ENCODE data around the gene PGA5. TPM values are rescaled to one million over a fixed set of nuclear protein-coding genes. Genes with fewer than 3 reads are reported as not detected.

The PGA5 gene
- polyA plus RNA-seq, 1 experiment = not detected

DNA sequence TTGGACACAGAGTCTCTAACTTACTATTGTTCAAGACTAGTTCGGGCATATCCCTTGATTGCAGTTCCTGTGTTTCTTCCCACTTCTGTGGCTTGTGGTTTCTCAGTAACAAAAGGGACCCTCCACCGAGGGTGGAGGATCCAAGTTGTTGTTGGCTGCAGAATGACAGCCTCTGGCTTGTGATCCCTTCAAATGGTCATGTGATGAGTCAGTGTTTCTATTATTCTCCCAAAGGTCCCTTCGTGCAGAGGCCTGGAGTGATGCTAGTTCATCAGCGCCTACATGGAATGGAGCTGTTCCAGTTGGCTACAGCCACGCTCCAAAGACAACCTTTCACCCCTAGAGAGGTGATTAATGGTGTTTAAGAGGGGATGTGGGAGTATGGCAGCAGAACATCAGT, 56.8 kb downstream of the PGA5 start:
- peak; percentile 75 for DNase-seq (ENCODE audit: low read depth)
- ChIA-PET POLR2A (no interaction called here), CTCF (interaction anchor here (0.8 to 1.0 kb wide), 2 partner anchors 39 to 137 kb away, joined by 4 read pairs; no protein-coding TSS in a partner anchor)
- H3K27me3 ChIP-seq (ENCODE audit: control insufficient read depth, insufficient read depth, low read length) = no peaks in the 10 kb centered on the region
- peaks cover 21% of the 10 kb centered on the region for H3K36me3 ChIP-seq (ENCODE audit: control insufficient read depth, insufficient read depth, low read length)
- TF ChIP-seq CTCF (IDR thresholded peaks at IDR 0.05; ENCODE audit: insufficient read depth, low read depth, low read length) = no peak
- H3K4me3 ChIP-seq (ENCODE audit: low read depth, low read length) = no peak overlapping the region

GRCh38 chr11:61298663-61299244, 57.8 kb downstream of the PGA5 start:
- ChIA-PET CTCF (interaction anchor here (0.8 to 2.1 kb wide), 3 partner anchors 38 to 87 kb away, joined by 3 to 5 read pairs (median 4); no protein-coding TSS in a partner anchor), POLR2A (no interaction called here)
- H3K36me3 ChIP-seq (ENCODE audit: control insufficient read depth, insufficient read depth, low read length) = peaks cover 27% of the 10 kb centered on the region
- no peak for DNase-seq (ENCODE audit: low read depth)
- no peak for TF ChIP-seq CTCF (IDR thresholded peaks at IDR 0.05; ENCODE audit: insufficient read depth, low read depth, low read length)
- no peaks in the 10 kb centered on the region for H3K27me3 ChIP-seq (ENCODE audit: control insufficient read depth, insufficient read depth, low read length)
- no peak overlapping the region for H3K4me3 ChIP-seq (ENCODE audit: low read depth, low read length)

Other genes with a start within 250 kb of the PGA5 start
- gene CD5, start 138.7 kb upstream of the PGA5 start, polyA plus RNA-seq (2011; rRNA removed) = not detected in 2 replicates
- 8.9 and 17.5 TPM in 2 replicates for gene VPS37C, start 79.7 kb upstream of the PGA5 start, polyA plus RNA-seq (2011; rRNA removed)
- gene PGA3, start 37.7 kb upstream of the PGA5 start, polyA plus RNA-seq (2011; rRNA removed) = not detected in 2 replicates
- not detected in 2 replicates for gene PGA4, start 18.8 kb upstream of the PGA5 start, polyA plus RNA-seq (2011; rRNA removed)
- 0.96 and 1.4 TPM in 2 replicates for gene VWCE, start 54.1 kb downstream of the PGA5 start, polyA plus RNA-seq (2011; rRNA removed)
- 265 and 281 TPM in 2 replicates for gene DDB1, start 91.9 kb downstream of the PGA5 start, polyA plus RNA-seq (2011; rRNA removed)
- gene TKFC, start 92.1 kb downstream of the PGA5 start, polyA plus RNA-seq (2011; rRNA removed) = 23.9 and 37.6 TPM in 2 replicates
- 32.9 and 91.3 TPM in 2 replicates for gene CYB561A3, start 120.7 kb downstream of the PGA5 start, polyA plus RNA-seq (2011; rRNA removed)
- 55.6 and 73.9 TPM in 2 replicates for gene TMEM138, start 121.2 kb downstream of the PGA5 start, polyA plus RNA-seq (2011; rRNA removed)
- gene TMEM216, start 151.4 kb downstream of the PGA5 start, polyA plus RNA-seq (2011; rRNA removed) = 27.3 and 29.2 TPM in 2 replicates
- 35.4 and 36.2 TPM in 2 replicates for gene CPSF7, start 188.8 kb downstream of the PGA5 start, polyA plus RNA-seq (2011; rRNA removed)
- gene SDHAF2, start 188.9 kb downstream of the PGA5 start, polyA plus RNA-seq (2011; rRNA removed) = 67.7 and 81.1 TPM in 2 replicates